T-cell (primary cell): ENCODE data around the gene TRMT1L. TPM values are rescaled to one million over a fixed set of nuclear protein-coding genes. Genes with fewer than 3 reads are reported as not detected.

Experiments used
- ATAC-seq, 4 experiments: fragments of 200-7000 bp in 3 of 4; fragments of 150-1000 bp in 1 of 4; cut with Tn5 transposase; replicated peaks in 1 of 4; 1 replicate in 3 of 4; 2 replicates in 1 of 4; pipeline ENCODE4 v1.10.0; 2021; ENCODE audit warnings: moderate library complexity in 3 of 4, mild to moderate bottlenecking in 2 of 4, moderate number of reproducible peaks in 1 of 4
- CTCF ChIA-PET, 2 donors: fragments of 300-600 bp; sonication (Branson Sonifier 250); formaldehyde crosslinking; loops; one replicate each; lab custom pipeline; 2022; ENCODE audit warnings: antibody characterized with exemption in 2 of 2; lab: Charles Lee
- POLR2A ChIA-PET, 2 donors: fragments of 300-600 bp; sonication (Branson Sonifier 250); formaldehyde crosslinking; loops; one replicate each; lab custom pipeline; 2022; ENCODE audit warnings: antibody characterized with exemption in 2 of 2; lab: Charles Lee
- DNase-seq, 35 experiments: peaks; one replicate each; pipeline versions ENCODE4 v3.0.0 to v3.0.0-alpha.2; 2013 to 2023
- H3K27ac ChIP-seq: one replicate; pipeline ENCODE4 v1.5.1; 2013; ENCODE audit warnings: low read length
- H3K27me3 ChIP-seq, 2 experiments: replicated peaks in 1 of 2; 1 replicate in 1 of 2; 2 replicates in 1 of 2; pipeline versions ENCODE4 v1.6.1 to v1.7.0; 2013; ENCODE audit warnings: low read length in 1 of 2, mixed read lengths in 1 of 2; ENCODE audit not compliant: control insufficient read depth in 2 of 2, insufficient read depth in 2 of 2; ENCODE audit errors: extremely low read depth in 1 of 2
- H3K36me3 ChIP-seq, 2 donors: 1 replicate in 1 of 2; 2 replicates in 1 of 2; pipeline versions ENCODE4 v1.6.1 to v1.7.0; 2013; ENCODE audit warnings: low read length in 1 of 2; ENCODE audit not compliant: control insufficient read depth in 2 of 2, insufficient read depth in 1 of 2; ENCODE audit errors: extremely low read depth in 1 of 2
- H3K4me1 ChIP-seq, 2 experiments: 1 replicate in 1 of 2; 2 replicates in 1 of 2; pipeline versions ENCODE4 v1.6.1 to v1.7.0; 2013; ENCODE audit warnings: low read length in 2 of 2, mixed read lengths in 1 of 2; ENCODE audit not compliant: insufficient read depth in 2 of 2, control insufficient read depth in 1 of 2; ENCODE audit errors: extremely low read depth in 1 of 2
- H3K4me3 ChIP-seq, 2 donors: 1 replicate in 1 of 2; 2 replicates in 1 of 2; pipeline versions ENCODE4 v1.5.1 to v1.7.0; 2013; ENCODE audit warnings: mild to moderate bottlenecking in 2 of 2, low read length in 1 of 2, moderate library complexity in 1 of 2; ENCODE audit not compliant: control insufficient read depth in 1 of 2; ENCODE audit errors: extremely low read depth in 1 of 2
- H3K9me3 ChIP-seq: 2 replicates; pipeline ENCODE4 v1.7.0; 2013
- H3K27ac Mint-ChIP-seq, 2 donors: one replicate each; pipeline ENCODE4 v1.8.0; 2020 to 2021; ENCODE audit warnings: mild to moderate bottlenecking in 2 of 2, mixed read lengths in 2 of 2
- H3K27me3 Mint-ChIP-seq, 2 donors: one replicate each; pipeline ENCODE4 v1.8.0; 2021 to 2022; ENCODE audit warnings: mixed read lengths in 2 of 2
- H3K36me3 Mint-ChIP-seq: one replicate; pipeline ENCODE4 v1.8.0; 2021; ENCODE audit warnings: mixed read lengths
- H3K4me1 Mint-ChIP-seq, 3 donors: one replicate each; pipeline ENCODE4 v1.8.0; 2020 to 2022; ENCODE audit warnings: mixed read lengths in 3 of 3, mild to moderate bottlenecking in 1 of 3
- H3K4me3 Mint-ChIP-seq, 3 donors: one replicate each; pipeline ENCODE4 v1.8.0; 2020 to 2022; ENCODE audit warnings: mild to moderate bottlenecking in 3 of 3, mixed read lengths in 3 of 3, moderate library complexity in 3 of 3
- H3K9me3 Mint-ChIP-seq, 3 donors: one replicate each; pipeline ENCODE4 v1.8.0; 2020 to 2022; ENCODE audit warnings: mixed read lengths in 3 of 3
- WGBS: methylation state at CpG from one replicate; pipeline ENCODE4 v1.1.5; 2013; ENCODE audit warnings: missing lambda C conversion rate; ENCODE audit not compliant: insufficient coverage; 5-methylcytosine and 5-hydroxymethylcytosine counted together
- total RNA-seq, 35 experiments: library from RNA in 6 of 35; stranded (reverse) in 6 of 35; fragments of 120-200 nt in 1 of 35; gene quantifications; one replicate each; pipeline versions ENCODE4 v1.2.1 to v1.2.4 and lab custom pipeline; 2013 to 2026

TRMT1L gene
- total RNA-seq, 5 donors from 2014 or later (not counting 1 experiment from before 2014, with no cell fraction given): 6.2 to 23.4 (median 22.1) TPM

DNA sequence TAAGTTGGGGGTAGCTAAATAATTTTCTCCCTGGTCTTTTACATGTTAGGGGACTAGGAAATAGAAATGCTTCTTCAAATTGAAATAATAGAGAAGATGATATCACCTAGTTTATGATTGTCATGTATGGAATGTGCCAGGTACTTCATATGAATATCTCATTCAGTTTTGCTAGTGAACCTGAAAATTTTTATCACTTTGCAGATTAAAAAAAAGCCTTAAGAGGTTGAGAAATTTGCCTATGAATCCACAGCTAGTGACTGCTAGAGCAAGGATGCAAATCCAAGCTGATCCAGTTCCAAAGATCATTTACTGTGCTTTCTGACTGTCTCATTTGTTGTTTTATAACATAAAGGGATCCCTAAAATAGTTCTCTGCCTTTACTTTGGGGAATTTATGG is 86.7 kb downstream of the TRMT1L start:
- ChIA-PET POLR2A (interaction anchor here in 1 of 2 donors (0.6 kb wide), 1 partner anchor 1894 kb away, joined by 3 read pairs; no protein-coding TSS in a partner anchor), CTCF (interaction anchor here in 1 of 2 donors (1.2 kb wide), 1 partner anchor 26 kb away, joined by 4 read pairs; no protein-coding TSS in a partner anchor)
- H3K9me3 ChIP-seq: no peaks in the 10 kb centered on the region
- H3K27ac Mint-ChIP-seq: no peak overlapping the region
- no peaks in the 10 kb centered on the region for H3K27me3 Mint-ChIP-seq
- H3K27ac ChIP-seq: no peak overlapping the region
- H3K27me3 ChIP-seq: no peaks in the 10 kb centered on the region
- DNase-seq: no peak
- H3K4me1 Mint-ChIP-seq: peaks cover 59 to 63% (median 63%) of the 10 kb centered on the region in 3 donors
- no peak overlapping the region for H3K4me3 ChIP-seq
- no peaks in the 10 kb centered on the region for H3K4me1 ChIP-seq
- ATAC-seq: no peak
- no peak overlapping the region for H3K4me3 Mint-ChIP-seq
- H3K9me3 Mint-ChIP-seq: no peaks in the 10 kb centered on the region
- H3K36me3 ChIP-seq: peaks cover 0 to 3% of the 10 kb centered on the region in 2 donors
- H3K36me3 Mint-ChIP-seq: peaks cover 35% of the 10 kb centered on the region

DNA sequence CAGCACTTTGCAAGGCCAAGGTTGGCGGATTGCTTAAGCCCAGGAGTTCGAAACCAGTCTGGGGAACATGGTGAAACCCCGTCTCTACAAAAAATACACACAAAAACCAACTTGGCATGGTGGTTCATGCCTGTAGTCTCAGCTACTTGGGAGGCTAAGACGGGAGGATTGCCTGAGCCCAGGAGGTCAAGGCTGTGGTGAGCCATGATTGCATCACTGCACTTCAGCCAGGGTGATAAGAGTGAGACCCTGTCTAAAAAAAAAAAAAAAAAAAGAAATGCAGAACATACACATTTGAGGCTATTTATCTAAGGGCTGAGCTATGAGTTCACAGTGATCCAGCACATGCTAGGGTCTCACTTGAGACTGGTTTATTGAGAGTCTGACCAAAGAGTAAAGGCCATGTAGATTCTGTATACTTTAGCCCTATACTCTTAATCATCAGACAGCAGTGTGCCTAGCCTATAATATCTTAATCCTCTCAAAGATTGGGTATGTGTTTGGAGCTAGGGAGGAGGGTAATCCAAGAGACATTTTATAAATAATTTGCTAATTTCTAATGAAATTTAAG is 87.5 kb downstream of the TRMT1L start:
- CTCF ChIA-PET: interaction anchor here (0.6 to 1.2 kb wide), 3 partner anchors 25 to 283 kb away, joined by 3 to 4 read pairs (median 4); no protein-coding TSS in a partner anchor
- POLR2A ChIA-PET: interaction anchor here (0.6 kb wide), 3 partner anchors 23 to 1893 kb away, joined by 3 to 6 read pairs (median 3); no protein-coding TSS in a partner anchor
- Mint-ChIP-seq H3K4me3 (no peak overlapping the region), H3K4me1 (peaks cover 58 to 63% (median 62%) of the 10 kb centered on the region in 3 donors), H3K27me3 (no peaks in the 10 kb centered on the region), H3K9me3 (no peaks in the 10 kb centered on the region), H3K36me3 (peaks cover 39% of the 10 kb centered on the region), H3K27ac (no peak overlapping the region)
- H3K9me3 ChIP-seq: no peaks in the 10 kb centered on the region
- 100% methylated on average over 1 of the region's 4 CpGs for WGBS
- H3K4me3 ChIP-seq: no peak overlapping the region
- DNase-seq: no peak
- no peaks in the 10 kb centered on the region for H3K4me1 ChIP-seq
- no peaks in the 10 kb centered on the region for H3K27me3 ChIP-seq
- H3K36me3 ChIP-seq: peaks cover 0 to 3% of the 10 kb centered on the region in 2 donors
- no peak for ATAC-seq
- H3K27ac ChIP-seq: no peak overlapping the region

DNA sequence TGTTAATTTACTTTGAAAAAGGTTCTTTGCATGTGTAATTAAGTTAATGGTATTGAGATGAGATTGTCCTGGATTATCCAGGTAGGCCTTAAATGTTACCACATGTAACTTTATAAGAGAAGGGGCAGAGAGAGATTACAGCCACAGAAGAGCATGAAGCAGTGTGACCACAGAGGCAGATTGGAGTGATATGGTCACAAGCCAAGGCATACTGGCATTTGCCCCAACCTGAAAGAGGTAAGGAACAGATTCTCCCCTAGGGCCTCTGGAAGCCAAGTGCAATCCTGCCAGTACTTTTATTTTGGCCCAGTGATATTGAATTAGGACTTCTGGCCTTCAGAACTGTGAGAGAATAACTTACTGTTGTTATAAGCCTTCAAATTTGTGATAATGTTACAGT is 88.4 kb downstream of the TRMT1L start:
- H3K4me1 Mint-ChIP-seq: peaks cover 65 to 68% (median 65%) of the 10 kb centered on the region in 3 donors
- no peaks in the 10 kb centered on the region for H3K27me3 Mint-ChIP-seq
- H3K9me3 Mint-ChIP-seq: no peaks in the 10 kb centered on the region
- ChIA-PET POLR2A (interaction anchor here in 1 of 2 donors (0.6 kb wide), 1 partner anchor 22 kb away, joined by 3 read pairs; no protein-coding TSS in a partner anchor), CTCF (no interaction called here)
- H3K36me3 Mint-ChIP-seq: peaks cover 48% of the 10 kb centered on the region
- Histone ChIP-seq H3K9me3 (no peaks in the 10 kb centered on the region), H3K27me3 (no peaks in the 10 kb centered on the region), H3K4me1 (no peaks in the 10 kb centered on the region), H3K27ac (no peak overlapping the region), H3K4me3 (no peak overlapping the region), H3K36me3 (peaks cover 0 to 3% of the 10 kb centered on the region in 2 donors)
- DNase-seq: no peak
- H3K4me3 Mint-ChIP-seq: no peak overlapping the region
- no peak for ATAC-seq
- no peak overlapping the region for H3K27ac Mint-ChIP-seq

Other genes with a start within 250 kb of the TRMT1L start
- 10 to 100 TPM; 19.9 to 53.6 (median 46.0) TPM for gene NIBAN1, start 182.4 kb downstream of the TRMT1L start, total RNA-seq
- 10 to 100 TPM; 17.0 to 24.0 (median 21.0) TPM for gene RNF2, start 111.4 kb downstream of the TRMT1L start, total RNA-seq
- gene SWT1, start 214 bp upstream of the TRMT1L start, total RNA-seq: 1 to 10 TPM; 6.4 to 9.8 (median 8.5) TPM
- 100 to 1,000 TPM; 125 to 292 (median 136) TPM for gene IVNS1ABP, start 160.3 kb upstream of the TRMT1L start, total RNA-seq